Bronchial epithelial cell (primary cell): ENCODE measurements around the gene SH3RF2. TPM values are rescaled to one million over a fixed set of nuclear protein-coding genes. Genes with fewer than 3 reads are reported as not detected.

ENCODE experiments used
- DNase-seq: peaks from one replicate; pipeline ENCODE4 v3.0.0-alpha.2; 2010; ENCODE audit warnings: low read depth
- FAIRE-seq: peaks from 2 replicates; lab custom pipeline; 2011; peaks lifted over from hg19 to GRCh38; lab: Jason Lieb, UNC
- H3K27me3 ChIP-seq: 2 replicates; pipeline ENCODE4 v1.5.1; 2011; ENCODE audit warnings: low read length; ENCODE audit not compliant: control insufficient read depth, insufficient read depth
- H3K36me3 ChIP-seq: 2 replicates; pipeline ENCODE4 v1.5.1; 2011; ENCODE audit warnings: low read length; ENCODE audit not compliant: control insufficient read depth, insufficient read depth
- H3K4me3 ChIP-seq: 2 replicates; pipeline ENCODE4 v1.5.1; 2011; ENCODE audit warnings: mild to moderate bottlenecking, low read depth, low read length, control low read depth
- total RNA-seq: library from RNA; depleted of rRNA; stranded (reverse); fragments of >200 nt; gene quantifications from 2 replicates; pipeline ENCODE4 v1.2.1, GENCODE V29; 2014
- TF ChIP-seq, protein P1 (sequence below): IDR thresholded peaks from 2 replicates; pipeline ENCODE4 v1.5.1; 2011; ENCODE audit warnings: mild to moderate bottlenecking, moderate library complexity, low read length, control low read depth, inconsistent platforms; ENCODE audit not compliant: insufficient read depth, severe bottlenecking

The SH3RF2 gene
- total RNA-seq, 1 donor from 2014 or later = 3.7 TPM

DNA sequence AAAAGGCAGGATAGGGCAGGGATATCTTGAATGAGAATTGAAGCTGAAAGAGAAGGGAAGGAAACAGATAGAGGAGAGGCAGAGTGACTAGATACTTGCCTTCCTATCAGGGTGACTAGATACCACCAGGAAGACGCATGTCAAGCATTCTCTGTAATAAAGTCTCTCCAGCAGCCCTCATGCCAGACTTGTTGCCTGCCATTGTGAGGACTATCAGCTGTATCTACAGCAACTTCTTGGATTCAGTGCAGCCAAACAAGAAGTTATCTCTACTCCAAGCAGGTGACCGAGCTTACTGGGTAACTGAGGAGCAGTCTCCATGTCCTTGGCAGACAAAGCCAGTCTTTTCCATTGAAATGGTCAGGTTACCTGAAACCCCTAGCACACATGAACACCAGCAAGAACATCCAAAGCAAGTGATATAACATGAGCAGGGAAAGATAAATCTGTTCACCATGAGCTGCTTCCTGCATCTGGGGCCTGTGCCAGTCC, 9.3 kb downstream of the SH3RF2 start:
- H3K27me3 ChIP-seq = no peaks in the 10 kb centered on the region
- FAIRE-seq = peak; percentile 47
- DNase-seq = no peak
- TF ChIP-seq, protein P1, sequence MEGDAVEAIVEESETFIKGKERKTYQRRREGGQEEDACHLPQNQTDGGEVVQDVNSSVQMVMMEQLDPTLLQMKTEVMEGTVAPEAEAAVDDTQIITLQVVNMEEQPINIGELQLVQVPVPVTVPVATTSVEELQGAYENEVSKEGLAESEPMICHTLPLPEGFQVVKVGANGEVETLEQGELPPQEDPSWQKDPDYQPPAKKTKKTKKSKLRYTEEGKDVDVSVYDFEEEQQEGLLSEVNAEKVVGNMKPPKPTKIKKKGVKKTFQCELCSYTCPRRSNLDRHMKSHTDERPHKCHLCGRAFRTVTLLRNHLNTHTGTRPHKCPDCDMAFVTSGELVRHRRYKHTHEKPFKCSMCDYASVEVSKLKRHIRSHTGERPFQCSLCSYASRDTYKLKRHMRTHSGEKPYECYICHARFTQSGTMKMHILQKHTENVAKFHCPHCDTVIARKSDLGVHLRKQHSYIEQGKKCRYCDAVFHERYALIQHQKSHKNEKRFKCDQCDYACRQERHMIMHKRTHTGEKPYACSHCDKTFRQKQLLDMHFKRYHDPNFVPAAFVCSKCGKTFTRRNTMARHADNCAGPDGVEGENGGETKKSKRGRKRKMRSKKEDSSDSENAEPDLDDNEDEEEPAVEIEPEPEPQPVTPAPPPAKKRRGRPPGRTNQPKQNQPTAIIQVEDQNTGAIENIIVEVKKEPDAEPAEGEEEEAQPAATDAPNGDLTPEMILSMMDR = no peak
- peaks cover 1% of the 10 kb centered on the region for H3K36me3 ChIP-seq
- no peak overlapping the region for H3K4me3 ChIP-seq

DNA sequence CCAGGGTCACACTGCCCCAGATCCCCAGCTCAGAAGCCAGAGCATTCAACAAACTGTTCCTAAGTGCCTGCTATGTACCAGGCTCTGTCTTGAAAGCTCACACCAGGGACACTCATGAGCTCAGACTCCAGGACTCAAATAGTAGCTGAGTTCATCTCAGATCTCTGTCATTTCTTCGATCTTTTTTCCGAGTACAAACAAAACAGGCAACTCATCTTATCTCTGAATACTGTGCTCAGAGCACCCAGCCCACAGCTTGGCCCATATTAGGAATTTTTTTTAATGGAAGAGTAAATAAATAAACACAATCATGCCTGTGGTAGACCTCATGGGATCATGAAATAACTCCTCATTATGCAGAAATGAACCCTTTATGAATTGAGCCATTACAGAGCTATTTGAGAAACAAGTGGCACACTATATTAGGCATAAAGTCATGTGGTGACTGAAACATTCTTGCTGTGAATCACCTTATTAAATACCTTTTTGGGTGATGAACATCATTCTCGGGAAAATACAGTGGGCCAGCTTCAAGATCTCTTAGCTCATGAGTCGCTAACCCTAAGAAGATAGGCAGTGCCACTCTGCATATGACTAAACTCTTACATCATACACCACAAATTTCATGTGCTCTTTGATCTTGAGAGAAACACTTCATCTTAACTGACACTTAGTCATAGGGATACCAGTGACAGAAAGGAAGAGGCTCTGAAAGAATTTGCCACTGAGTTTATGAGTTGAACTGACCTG, 9.9 kb downstream of the SH3RF2 start:
- no peaks in the 10 kb centered on the region for H3K27me3 ChIP-seq
- FAIRE-seq (peak; percentile 66), DNase-seq (peak; percentile 95)

DNA sequence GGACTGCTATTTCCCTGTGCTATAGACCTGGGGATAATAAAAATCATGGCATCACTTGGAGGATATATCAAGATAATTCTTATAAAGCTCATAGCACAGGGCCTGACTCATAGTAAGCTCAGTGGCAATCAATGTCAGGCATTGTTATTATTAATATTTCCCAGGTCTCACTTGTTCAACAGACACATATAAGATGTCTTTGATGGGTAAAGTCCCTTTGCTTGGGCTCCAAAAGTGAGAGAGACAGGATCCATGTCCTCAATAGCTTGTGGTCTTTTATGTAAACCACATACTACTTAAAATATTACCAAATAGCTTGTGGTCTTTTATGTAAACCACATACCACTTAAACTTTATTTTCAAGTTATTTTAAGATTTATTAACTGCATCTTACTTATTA, 11.2 kb downstream of the SH3RF2 start:
- DNase-seq (no peak), FAIRE-seq (no peak)
- Histone ChIP-seq H3K27me3 (no peaks in the 10 kb centered on the region), H3K4me3 (no peak overlapping the region), H3K36me3 (peaks cover under 1% of the 10 kb centered on the region)
- TF ChIP-seq, protein P1 = no peak

More for the DNA sequence above, 9.9 kb downstream of the SH3RF2 start:
- Histone ChIP-seq H3K4me3 (no peak overlapping the region), H3K36me3 (peaks cover 1% of the 10 kb centered on the region)
- TF ChIP-seq, protein P1 = no peak

DNA sequence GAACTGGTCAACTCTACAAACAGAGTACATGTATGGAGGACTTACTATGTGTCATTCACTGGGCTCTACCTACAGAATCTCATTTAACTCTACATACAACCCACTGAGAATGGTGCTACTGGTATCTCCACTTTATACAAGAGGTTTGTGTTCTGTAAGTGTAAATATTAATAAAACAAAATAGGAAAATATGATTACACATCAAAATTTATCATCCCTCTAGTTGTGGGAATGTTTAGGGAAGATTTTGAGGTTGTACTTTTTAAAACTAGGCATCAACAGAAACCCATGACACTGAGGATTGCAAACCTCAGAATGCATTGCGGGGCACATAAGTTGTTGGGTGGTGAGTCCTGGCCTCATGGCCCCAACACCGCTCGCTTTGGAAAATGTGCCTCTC, 11.7 kb downstream of the SH3RF2 start:
- DNase-seq (no peak), FAIRE-seq (no peak)
- Histone ChIP-seq H3K4me3 (no peak overlapping the region), H3K27me3 (no peaks in the 10 kb centered on the region), H3K36me3 (no peaks in the 10 kb centered on the region)
- TF ChIP-seq, protein P1 = no peak

DNA sequence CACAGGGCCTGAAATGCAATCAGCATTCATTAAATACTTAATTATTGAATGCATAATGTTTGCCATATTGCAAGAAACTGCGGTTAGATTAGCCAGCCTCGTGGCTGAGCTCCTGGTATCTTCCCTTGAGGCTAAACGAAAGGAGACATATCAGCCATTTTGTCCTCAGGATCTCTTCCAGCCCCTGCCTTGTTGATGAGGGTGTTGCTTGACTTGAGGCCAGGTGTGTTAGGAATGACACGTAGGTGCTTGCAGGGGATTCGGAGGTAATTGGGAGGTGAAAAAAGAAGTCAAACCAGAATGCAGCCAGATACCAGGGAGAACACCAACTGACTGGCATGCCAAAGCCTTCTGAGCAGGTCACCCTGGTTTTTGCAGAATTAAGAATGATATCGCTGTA, 12.5 kb downstream of the SH3RF2 start:
- H3K27me3 ChIP-seq = no peaks in the 10 kb centered on the region
- FAIRE-seq (no peak), DNase-seq (peak; percentile 59)
- TF ChIP-seq, protein P1 = no peak
- H3K4me3 ChIP-seq = no peak overlapping the region
- peaks cover 2% of the 10 kb centered on the region for H3K36me3 ChIP-seq
